T-helper 9 cell (primary cell): Measurements from ENCODE around the gene RAB44.
"Not testable (repeated sequence)": the region's sequence is repeated elsewhere in the genome, so short reads cannot be mapped to it uniquely, and the experiment has no call there.

Experiments
- DNase-seq: peaks from one replicate; pipeline ENCODE4 v3.0.0-alpha.2; 2020

Gene RAB44

GRCh38 chr6:36688063-36688738, 9.4 kb upstream of the RAB44 start:
- DNase-seq: no peak

- no peak for DNase-seq
These were observed 8.9 kb upstream of the RAB44 start for GRCh38 chr6:36688739-36689075.

GRCh38 chr6:36691011-36691410, 6.6 kb upstream of the RAB44 start:
- DNase-seq: no peak

DNA sequence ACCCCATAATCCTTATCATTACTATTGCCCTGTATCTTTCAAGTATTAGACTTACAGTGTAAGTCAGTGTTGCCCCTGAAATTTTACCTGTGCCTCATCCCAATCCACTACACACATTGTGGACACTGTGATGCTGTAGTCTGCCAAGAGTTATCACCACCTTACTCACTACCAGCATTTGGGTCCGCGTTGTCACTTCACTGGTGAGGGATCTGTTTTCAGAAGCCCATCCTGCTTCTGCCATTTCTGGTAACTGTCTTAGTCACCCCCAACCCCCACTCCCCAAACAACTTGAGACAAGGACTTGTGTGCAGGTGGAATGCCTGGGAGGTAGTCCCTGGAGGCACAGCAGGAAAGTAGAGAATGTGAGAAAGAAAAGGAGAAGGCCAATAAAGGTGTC, 6.0 kb upstream of the RAB44 start:
- DNase-seq: no peak

GRCh38 chr6:36692220-36692619, 5.4 kb upstream of the RAB44 start:
- DNase-seq: no peak

- DNase-seq: no peak
These were observed 4.5 kb upstream of the RAB44 start for GRCh38 chr6:36692861-36693702.

GRCh38 chr6:36694616-36695015, 3.0 kb upstream of the RAB44 start:
- no peak for DNase-seq

DNA sequence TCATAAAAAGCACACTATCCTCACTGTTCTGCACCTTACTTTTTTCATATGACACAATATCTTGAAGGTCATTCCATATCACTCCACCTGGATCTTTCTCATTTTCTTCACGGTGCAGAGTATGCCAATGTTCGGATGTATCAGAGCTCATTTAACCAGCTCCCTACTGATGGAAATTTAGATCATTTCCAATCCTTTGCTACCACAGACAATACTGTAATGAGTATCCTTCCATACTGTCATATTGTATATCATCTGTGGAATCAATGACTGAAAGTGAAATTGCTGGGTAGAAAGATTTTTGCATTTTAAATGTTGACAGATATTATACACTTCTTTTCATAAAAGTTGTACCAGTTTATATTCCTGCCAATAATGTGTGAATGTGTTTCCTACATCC, 2.2 kb upstream of the RAB44 start:
- DNase-seq: no peak

GRCh38 chr6:36698196-36698595, 570 bp downstream of the RAB44 start:
- DNase-seq: no peak

GRCh38 chr6:36698871-36699271, 1.2 kb downstream of the RAB44 start:
- no peak for DNase-seq

- no peak for DNase-seq
These were observed 1.7 kb downstream of the RAB44 start for GRCh38 chr6:36699348-36699747.

GRCh38 chr6:36700071-36700812, 2.6 kb downstream of the RAB44 start:
- DNase-seq: no peak

DNA sequence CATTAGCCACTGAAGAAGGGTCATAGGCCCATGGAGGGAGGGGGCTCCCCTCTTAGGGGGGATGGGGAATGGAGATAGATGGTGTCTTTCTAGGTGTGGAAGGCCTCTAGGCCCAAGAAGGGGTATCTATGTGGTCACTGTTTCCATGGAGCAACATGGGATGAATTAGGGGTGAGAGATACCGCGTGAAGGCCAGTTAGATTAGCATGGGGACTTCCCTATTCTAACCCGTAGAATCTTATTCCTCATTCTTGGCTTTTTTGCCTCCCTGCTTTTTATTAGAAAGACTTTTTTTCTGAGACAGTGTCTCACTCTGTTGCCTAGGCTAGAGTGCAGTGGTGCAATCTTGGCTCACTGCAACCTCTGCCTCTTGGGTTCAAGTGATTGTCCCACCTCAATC, 3.2 kb downstream of the RAB44 start:
- no peak for DNase-seq

GRCh38 chr6:36701401-36701991, 3.9 kb downstream of the RAB44 start:
- DNase-seq: no peak

GRCh38 chr6:36702656-36703055, 5.0 kb downstream of the RAB44 start:
- no peak for DNase-seq

GRCh38 chr6:36703081-36703606, 5.5 kb downstream of the RAB44 start:
- DNase-seq: no peak

GRCh38 chr6:36703982-36704381, 6.4 kb downstream of the RAB44 start:
- DNase-seq: no peak

- DNase-seq: not testable (repeated sequence)
These were observed 7.4 kb downstream of the RAB44 start for GRCh38 chr6:36704961-36705577.

- DNase-seq: no peak
These were observed 8.7 kb downstream of the RAB44 start for GRCh38 chr6:36706339-36706738.

- no peak for DNase-seq
These were observed 15.2 kb downstream of the RAB44 start for GRCh38 chr6:36712816-36713215.

GRCh38 chr6:36713846-36714245, 16.2 kb downstream of the RAB44 start:
- no peak for DNase-seq

DNA sequence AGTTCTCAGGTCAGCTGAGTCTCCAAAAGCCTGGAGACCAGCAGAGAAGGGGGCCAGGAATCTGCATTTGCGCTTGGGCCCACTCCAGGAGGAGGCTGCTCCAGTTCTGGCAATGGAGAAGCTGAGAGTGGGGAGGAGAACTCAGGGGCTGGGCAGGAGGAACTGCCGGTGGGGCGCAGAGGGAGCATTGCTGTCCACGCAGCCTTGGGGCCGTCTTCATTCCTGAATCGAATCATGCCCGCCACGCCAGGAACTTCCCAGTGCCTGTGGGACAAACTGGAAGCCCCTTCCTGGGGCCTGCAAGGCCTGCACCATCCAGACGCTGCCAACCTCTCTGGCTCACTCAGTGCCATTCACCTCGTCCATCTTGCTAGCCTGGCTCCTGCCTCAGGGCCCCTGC, 16.9 kb downstream of the RAB44 start:
- DNase-seq: no peak

DNA sequence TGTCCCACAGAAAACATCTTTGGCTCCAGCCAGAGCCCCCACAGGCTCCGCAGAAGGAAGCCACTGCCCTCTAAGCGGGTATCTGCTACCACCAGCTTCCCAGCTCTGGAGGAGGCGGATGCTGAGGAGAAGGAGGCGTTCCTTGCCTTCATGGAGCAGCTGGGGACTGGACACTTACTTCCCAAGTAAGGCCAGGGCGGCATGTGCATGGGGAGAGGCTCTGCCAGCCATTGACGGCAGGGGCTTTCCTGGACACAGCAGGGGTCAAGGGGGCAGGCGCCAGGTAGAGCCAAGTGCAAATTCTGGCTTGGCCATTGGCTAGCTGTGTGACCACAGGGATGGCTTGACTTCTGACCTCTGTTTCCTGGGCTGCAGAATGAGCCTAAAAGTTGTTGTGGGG, 17.8 kb downstream of the RAB44 start:
- DNase-seq: no peak
